ENCODE results near the gene RING1.

The RING1 gene

GRCh38 chr6:33249732-33250630 lies 41.7 kb downstream of the RING1 start:
- DNase-seq, result peak; percentile 46

- no peak for DNase-seq
These were observed 42.4 kb downstream of the RING1 start for GRCh38 chr6:33250731-33251130.

GRCh38 chr6:33251395-33252012 lies 43.2 kb downstream of the RING1 start:
- DNase-seq, result peak; percentile 32

- DNase-seq, result no peak
These were observed 44.5 kb downstream of the RING1 start for GRCh38 chr6:33252759-33253158.

GRCh38 chr6:33254591-33254990 lies 46.3 kb downstream of the RING1 start:
- DNase-seq, result no peak

- no peak for DNase-seq
These were observed 50.7 kb downstream of the RING1 start for GRCh38 chr6:33259032-33259431.
